NB4 (cell line): ENCODE results near the gene TRDN.

Experiments
- CTCF ChIP-seq: IDR thresholded peaks from one replicate; pipeline ENCODE4 v1.5.1; 2012; ENCODE audit warnings: low read depth, low read length
- MAX ChIP-seq: IDR thresholded peaks from 2 replicates; pipeline ENCODE4 v1.6.1; 2011; ENCODE audit warnings: low read depth, low read length

DNA sequence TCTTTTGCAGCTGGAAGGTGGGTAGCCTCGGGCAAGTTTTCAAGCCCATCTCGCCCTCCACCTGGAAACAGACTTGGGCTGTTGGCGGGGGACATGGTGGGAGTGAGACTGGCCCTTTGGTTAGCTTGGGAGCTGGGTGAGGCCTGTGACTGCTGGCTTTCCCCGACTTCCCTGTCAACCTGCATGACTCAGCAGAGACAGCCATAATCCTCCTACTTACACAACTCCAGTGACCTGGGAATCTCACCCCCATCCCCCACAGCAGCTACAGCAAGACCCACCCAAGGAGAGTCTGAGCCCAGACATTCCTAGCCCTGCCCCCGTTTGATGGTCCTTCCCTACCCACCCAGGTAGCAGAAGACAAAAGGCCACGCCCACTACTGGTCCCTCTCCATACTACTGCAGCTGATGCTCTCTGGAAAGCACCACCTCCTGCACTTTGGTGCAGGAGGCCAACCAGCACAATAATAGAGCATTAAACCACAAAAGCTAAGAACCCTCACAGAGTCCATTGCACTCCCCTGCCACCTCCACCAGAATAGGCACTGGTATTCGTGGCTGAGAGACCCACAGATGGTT is 188.4 kb downstream of the TRDN start:
- TF ChIP-seq MAX = no peak
- no peak for TF ChIP-seq CTCF
